Prostate gland (tissue), 2 donors: ENCODE data around the gene EMP2. TPM values are rescaled to one million over a fixed set of nuclear protein-coding genes. Genes with fewer than 3 reads are reported as not detected.

Experiments
- DNase-seq: peaks from one replicate; pipeline ENCODE4 v3.0.0-alpha.2; 2019; ENCODE audit warnings: low spot score
- H3K27ac ChIP-seq, 2 donors: fragments of 200-600 bp; sonication (generic); 2 replicates each; pipeline ENCODE4 v1.5.1; 2017 to 2019
- H3K27me3 ChIP-seq: fragments of 200-600 bp; sonication (generic); replicated peaks from 2 replicates; pipeline ENCODE4 v1.5.1; 2019; ENCODE audit not compliant: insufficient read depth
- H3K36me3 ChIP-seq, 2 donors: fragments of 200-600 bp; sonication (generic); 1 replicate in 1 of 2; 2 replicates in 1 of 2; pipeline versions ENCODE4 v1.5.1 to v1.8.1; 2017 to 2019
- H3K4me1 ChIP-seq: fragments of 200-600 bp; sonication (generic); replicated peaks from 2 replicates; pipeline ENCODE4 v1.5.1; 2019
- H3K4me3 ChIP-seq, 2 donors: fragments of 200-600 bp; sonication (generic); 2 replicates each; pipeline ENCODE4 v1.5.1; 2017 to 2019
- H3K9me3 ChIP-seq: fragments of 200-600 bp; sonication (generic); 2 replicates; pipeline ENCODE4 v1.5.1; 2017
- POLR2A ChIP-seq: fragments of 450-650 bp; IDR thresholded peaks from one replicate; pipeline ENCODE4 v1.6.1; 2016; ENCODE audit warnings: antibody characterized with exemption, mild to moderate bottlenecking
- POLR2AphosphoS5 ChIP-seq: sonication (generic); formaldehyde crosslinking; IDR thresholded peaks from one replicate; pipeline ENCODE4 v1.6.1; 2017; ENCODE audit warnings: antibody characterized with exemption
- WGBS: methylation state at CpG from one replicate; pipeline ENCODE4 v1.1.5; 2018; 5-methylcytosine and 5-hydroxymethylcytosine counted together
- intact Hi-C: fragments of 100-400 bp; cut with DNase I; formaldehyde crosslinking; loops from one replicate; pipeline ENCODE4 v1.14.2; 2022
- total RNA-seq, 2 donors: library from RNA; depleted of rRNA; stranded (reverse); fragments of >200 nt; gene quantifications; one replicate each; pipeline ENCODE4 v1.1.0, GENCODE V29; 2016
- TF ChIP-seq, protein P1 (sequence below), 4 experiments: fragments of 200-600 bp in 2 of 4; fragments of 450-650 bp in 2 of 4; sonication (generic) in 2 of 4; IDR thresholded peaks; 1 replicate in 3 of 4; 2 replicates in 1 of 4; pipeline ENCODE4 v1.5.1; 2016 to 2019; ENCODE audit warnings: antibody characterized with exemption in 4 of 4, mild to moderate bottlenecking in 2 of 4, moderate library complexity in 2 of 4

Gene EMP2
- total RNA-seq, 2 donors from 2014 or later = 40.8 to 87.2 TPM

DNA sequence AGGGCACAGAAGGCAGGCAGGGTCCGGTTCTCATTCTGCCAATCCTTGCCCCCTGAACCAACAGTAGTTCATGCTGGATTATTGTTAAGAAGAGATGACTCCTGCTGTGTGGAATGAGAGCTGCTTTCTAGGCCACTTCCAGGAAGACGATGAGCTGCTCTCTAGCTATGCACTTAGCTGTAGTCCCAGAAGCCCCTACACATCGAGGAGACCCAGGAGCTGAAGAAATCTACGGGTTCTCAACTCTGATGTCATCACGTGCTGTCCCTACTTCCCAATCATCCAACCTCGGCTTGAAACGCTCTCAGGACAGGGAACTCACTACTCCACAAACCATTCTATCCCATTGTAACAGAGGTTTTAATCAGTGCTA lies 29.0 kb upstream of the EMP2 start:
- no peak for TF ChIP-seq POLR2A
- TF ChIP-seq POLR2AphosphoS5 = no peak
- TF ChIP-seq, protein P1, sequence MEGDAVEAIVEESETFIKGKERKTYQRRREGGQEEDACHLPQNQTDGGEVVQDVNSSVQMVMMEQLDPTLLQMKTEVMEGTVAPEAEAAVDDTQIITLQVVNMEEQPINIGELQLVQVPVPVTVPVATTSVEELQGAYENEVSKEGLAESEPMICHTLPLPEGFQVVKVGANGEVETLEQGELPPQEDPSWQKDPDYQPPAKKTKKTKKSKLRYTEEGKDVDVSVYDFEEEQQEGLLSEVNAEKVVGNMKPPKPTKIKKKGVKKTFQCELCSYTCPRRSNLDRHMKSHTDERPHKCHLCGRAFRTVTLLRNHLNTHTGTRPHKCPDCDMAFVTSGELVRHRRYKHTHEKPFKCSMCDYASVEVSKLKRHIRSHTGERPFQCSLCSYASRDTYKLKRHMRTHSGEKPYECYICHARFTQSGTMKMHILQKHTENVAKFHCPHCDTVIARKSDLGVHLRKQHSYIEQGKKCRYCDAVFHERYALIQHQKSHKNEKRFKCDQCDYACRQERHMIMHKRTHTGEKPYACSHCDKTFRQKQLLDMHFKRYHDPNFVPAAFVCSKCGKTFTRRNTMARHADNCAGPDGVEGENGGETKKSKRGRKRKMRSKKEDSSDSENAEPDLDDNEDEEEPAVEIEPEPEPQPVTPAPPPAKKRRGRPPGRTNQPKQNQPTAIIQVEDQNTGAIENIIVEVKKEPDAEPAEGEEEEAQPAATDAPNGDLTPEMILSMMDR (IDR thresholded peaks at IDR 0.05) = no peak
- WGBS = 81% methylated on average over 7 of the region's 7 CpGs
- DNase-seq = no peak
- no peak overlapping the region for H3K4me3 ChIP-seq
- H3K9me3 ChIP-seq = no peaks in the 10 kb centered on the region
- no peak overlapping the region for H3K27ac ChIP-seq
- no peaks in the 10 kb centered on the region for H3K36me3 ChIP-seq
- no peaks in the 10 kb centered on the region for H3K27me3 ChIP-seq
- intact Hi-C loops = no loop called here
- H3K4me1 ChIP-seq = no peaks in the 10 kb centered on the region

DNA sequence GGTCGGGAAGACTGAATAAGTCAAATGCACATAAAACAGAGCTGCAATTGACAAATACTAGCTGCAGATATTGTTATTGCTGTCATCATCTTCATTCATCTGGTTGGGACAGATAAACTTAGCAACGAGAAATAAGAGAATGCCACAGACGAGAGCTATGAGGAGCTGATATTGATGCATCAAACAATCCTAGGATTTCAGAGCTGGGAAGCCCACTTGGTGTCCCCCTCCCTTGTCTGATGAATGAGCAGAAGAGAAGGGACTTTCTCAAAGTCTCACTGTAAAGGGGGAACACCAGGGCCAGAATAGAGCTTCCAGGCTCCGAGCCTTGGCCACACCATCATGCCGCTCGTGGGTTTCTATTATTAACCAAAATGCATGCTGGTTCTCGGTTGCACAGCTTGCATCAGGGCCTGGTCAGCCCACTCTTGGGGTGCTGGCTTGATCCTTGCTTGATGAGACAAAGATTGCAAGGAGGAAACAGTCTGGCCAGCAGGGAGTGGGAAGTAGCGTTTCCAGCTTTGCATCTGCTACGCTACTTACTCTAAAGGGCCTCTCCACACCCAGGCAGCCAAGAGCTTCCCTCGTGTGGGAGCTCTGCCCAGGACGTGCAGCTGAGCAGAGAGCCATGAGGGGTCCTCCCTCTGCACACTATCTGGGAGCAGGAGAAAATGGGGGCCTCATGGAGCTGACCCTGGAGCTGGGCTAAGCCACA lies 28.4 kb upstream of the EMP2 start:
- no peak for DNase-seq
- Histone ChIP-seq H3K9me3 (no peaks in the 10 kb centered on the region), H3K4me3 (no peak overlapping the region), H3K27me3 (no peaks in the 10 kb centered on the region), H3K27ac (no peak overlapping the region), H3K4me1 (no peaks in the 10 kb centered on the region), H3K36me3 (no peaks in the 10 kb centered on the region)
- TF ChIP-seq POLR2A = no peak
- TF ChIP-seq POLR2AphosphoS5 = no peak
- TF ChIP-seq, protein P1 (IDR thresholded peaks at IDR 0.05) = no peak
- 62% methylated on average over 11 of the region's 11 CpGs for WGBS
- intact Hi-C loops = no loop called here

DNA sequence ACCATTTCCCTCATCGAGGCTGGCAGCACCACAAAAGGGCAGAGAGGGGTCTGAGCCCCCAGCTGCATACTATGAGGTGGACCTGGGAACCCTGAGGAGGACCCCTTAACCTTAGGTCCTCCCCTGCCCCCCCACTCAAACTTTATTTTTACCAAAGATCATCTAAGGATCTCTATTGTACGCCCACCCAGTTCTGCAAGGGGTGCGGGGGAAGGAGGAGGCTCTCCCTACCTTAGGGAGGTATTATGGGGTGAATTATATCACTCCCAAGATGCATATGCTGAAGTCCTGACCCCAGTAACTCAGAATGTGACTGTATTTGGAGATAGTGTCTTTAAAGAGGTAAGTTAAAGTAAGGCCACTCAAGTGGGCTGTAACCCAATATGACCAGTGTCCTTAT lies 26.8 kb upstream of the EMP2 start:
- H3K4me3 ChIP-seq = no peak overlapping the region
- H3K27ac ChIP-seq = no peak overlapping the region
- no peak for DNase-seq
- no peaks in the 10 kb centered on the region for H3K36me3 ChIP-seq
- H3K4me1 ChIP-seq = no peaks in the 10 kb centered on the region
- H3K27me3 ChIP-seq = no peaks in the 10 kb centered on the region
- TF ChIP-seq POLR2AphosphoS5 (no peak), POLR2A (no peak)
- TF ChIP-seq, protein P1 (IDR thresholded peaks at IDR 0.05) = no peak
- intact Hi-C loops = no loop called here
- no peaks in the 10 kb centered on the region for H3K9me3 ChIP-seq
- WGBS = 76% methylated on average over 3 of the region's 3 CpGs

DNA sequence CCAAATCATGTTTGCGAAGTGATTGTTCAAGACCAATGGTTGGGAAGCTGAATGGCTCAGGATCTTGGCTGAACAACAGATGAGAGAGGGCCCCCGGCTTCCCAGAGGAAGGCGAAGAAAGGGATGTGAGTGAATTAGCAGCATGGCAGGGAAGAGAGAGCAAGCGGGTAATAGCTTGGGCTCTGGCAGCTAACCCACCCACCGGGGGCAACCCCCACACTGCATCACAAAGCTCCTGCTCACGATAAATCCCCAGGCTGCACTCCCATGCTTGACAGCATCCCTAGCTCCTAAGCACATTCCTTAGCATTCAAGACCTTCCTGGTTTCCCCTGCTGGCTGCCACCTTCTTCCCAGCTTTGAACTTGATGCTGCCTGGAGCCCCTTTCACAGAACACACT lies 26.2 kb upstream of the EMP2 start:
- WGBS = 70% methylated on average over 6 of the region's 6 CpGs
- intact Hi-C loops = no loop called here
- no peak for DNase-seq
- H3K27ac ChIP-seq = no peak overlapping the region
- no peak overlapping the region for H3K4me3 ChIP-seq
- H3K36me3 ChIP-seq = no peaks in the 10 kb centered on the region
- no peaks in the 10 kb centered on the region for H3K4me1 ChIP-seq
- TF ChIP-seq, protein P1 (IDR thresholded peaks at IDR 0.05) = no peak
- TF ChIP-seq POLR2A (no peak), POLR2AphosphoS5 (no peak)
- H3K9me3 ChIP-seq = no peaks in the 10 kb centered on the region
- no peaks in the 10 kb centered on the region for H3K27me3 ChIP-seq

DNA sequence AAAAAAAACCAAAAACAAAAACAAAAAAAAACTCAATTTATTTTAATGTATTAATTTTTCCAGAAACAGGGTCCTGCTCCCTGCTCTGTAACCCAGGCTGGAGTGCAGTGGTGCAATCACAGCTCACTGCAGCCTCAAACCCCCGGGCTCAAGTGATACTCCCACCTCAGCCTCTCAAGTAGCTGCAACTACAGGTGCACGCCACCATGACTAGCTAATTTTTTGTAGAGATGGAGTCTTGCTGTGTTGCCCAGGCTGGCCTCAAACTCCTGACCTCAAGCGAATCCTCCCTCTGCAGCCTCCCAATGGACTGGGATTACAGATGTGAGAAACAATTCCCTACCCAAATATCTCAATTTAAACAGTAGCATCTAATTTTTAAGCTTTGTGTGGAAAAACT lies 25.2 kb upstream of the EMP2 start:
- TF ChIP-seq, protein P1 (IDR thresholded peaks at IDR 0.05) = no peak
- no peak for TF ChIP-seq POLR2A
- TF ChIP-seq POLR2AphosphoS5 = no peak
- 80% methylated on average over 3 of the region's 3 CpGs for WGBS
- Histone ChIP-seq H3K4me3 (no peak overlapping the region), H3K36me3 (no peaks in the 10 kb centered on the region), H3K27me3 (no peaks in the 10 kb centered on the region), H3K9me3 (no peaks in the 10 kb centered on the region), H3K4me1 (peaks cover under 1% of the 10 kb centered on the region), H3K27ac (no peak overlapping the region)
- intact Hi-C loops = no loop called here
- no peak for DNase-seq
